Natural killer cell treated with Interleukin-12 subunit alpha and Interleukin-12 subunit beta and Interleukin-15 and Interleukin-18, amount 100 ng/mL, for 72 hours (primary cell): ENCODE data around the gene ARHGEF4. TPM values are rescaled to one million over a fixed set of nuclear protein-coding genes. Genes with fewer than 3 reads are reported as not detected.

Source experiments
- ATAC-seq, 2 donors: fragments of 150-1000 bp; cut with Tn5 transposase in 1 of 2; sonication (Bioruptor Pico), chemical (Tn5 transposase) in 1 of 2; 2 replicates each; pipeline ENCODE4 v1.10.0; 2021
- DNase-seq: peaks from one replicate; pipeline ENCODE4 v3.0.0; 2022; ENCODE audit warnings: low spot score
- H3K27ac Mint-ChIP-seq, 2 donors: 1 replicate in 1 of 2; 2 replicates in 1 of 2; pipeline ENCODE4 v1.8.0; 2022; ENCODE audit warnings: mixed read lengths in 2 of 2, mild to moderate bottlenecking in 1 of 2, moderate library complexity in 1 of 2
- H3K27me3 Mint-ChIP-seq, 2 donors: 1 replicate in 1 of 2; 2 replicates in 1 of 2; pipeline ENCODE4 v1.8.0; 2022; ENCODE audit warnings: mixed read lengths in 2 of 2
- H3K36me3 Mint-ChIP-seq: one replicate; pipeline ENCODE4 v1.8.0; 2022; ENCODE audit warnings: mixed read lengths
- H3K4me1 Mint-ChIP-seq, 2 donors: 1 replicate in 1 of 2; 2 replicates in 1 of 2; pipeline ENCODE4 v1.8.0; 2022; ENCODE audit warnings: low read depth in 2 of 2, mixed read lengths in 2 of 2, mild to moderate bottlenecking in 1 of 2
- H3K4me3 Mint-ChIP-seq: one replicate; pipeline ENCODE4 v1.8.0; 2022; ENCODE audit warnings: mixed read lengths
- H3K9me3 Mint-ChIP-seq: 2 replicates; pipeline ENCODE4 v1.8.0; 2022; ENCODE audit warnings: mixed read lengths
- total RNA-seq, 2 donors: library from RNA; stranded (reverse); gene quantifications; one replicate each; pipeline ENCODE4 v1.2.3, GENCODE V29; 2022

Gene ARHGEF4
- total RNA-seq, 2 donors from 2014 or later, result not detected

GRCh38 chr2:130864830-130865800, 28.4 kb downstream of the ARHGEF4 start:
- no peaks in the 10 kb centered on the region for H3K9me3 Mint-ChIP-seq
- DNase-seq (no peak), ATAC-seq (peak; percentile 58 to 77)
- no peaks in the 10 kb centered on the region for H3K4me1 Mint-ChIP-seq
- H3K27ac Mint-ChIP-seq, result no peak overlapping the region
- H3K4me3 Mint-ChIP-seq, result no peak overlapping the region
- peaks cover 11 to 16% of the 10 kb centered on the region in 2 donors for H3K27me3 Mint-ChIP-seq
- H3K36me3 Mint-ChIP-seq, result no peaks in the 10 kb centered on the region

- Mint-ChIP-seq H3K27ac (no peak overlapping the region), H3K4me3 (no peak overlapping the region), H3K4me1 (peaks cover 0 to 10% of the 10 kb centered on the region in 2 donors), H3K9me3 (no peaks in the 10 kb centered on the region), H3K27me3 (peaks cover 11 to 20% of the 10 kb centered on the region in 2 donors), H3K36me3 (no peaks in the 10 kb centered on the region)
- ATAC-seq (no peak), DNase-seq (no peak)
Observed at GRCh38 chr2:130869441-130870160, 32.9 kb downstream of the ARHGEF4 start.

- H3K27me3 Mint-ChIP-seq, result peaks cover 16 to 19% of the 10 kb centered on the region in 2 donors
- no peaks in the 10 kb centered on the region for H3K9me3 Mint-ChIP-seq
- no peak for ATAC-seq
- peaks cover 2 to 15% of the 10 kb centered on the region in 2 donors for H3K4me1 Mint-ChIP-seq
- no peaks in the 10 kb centered on the region for H3K36me3 Mint-ChIP-seq
- H3K4me3 Mint-ChIP-seq, result no peak overlapping the region
- no peak overlapping the region for H3K27ac Mint-ChIP-seq
- DNase-seq, result no peak
Observed at GRCh38 chr2:130870161-130870485, 33.4 kb downstream of the ARHGEF4 start.

- Mint-ChIP-seq H3K27ac (no peak overlapping the region), H3K36me3 (no peaks in the 10 kb centered on the region), H3K9me3 (no peaks in the 10 kb centered on the region), H3K27me3 (peaks cover 19 to 21% of the 10 kb centered on the region in 2 donors), H3K4me3 (no peak overlapping the region), H3K4me1 (peaks cover 2 to 16% of the 10 kb centered on the region in 2 donors)
- no peak for DNase-seq
- no peak for ATAC-seq
Observed at GRCh38 chr2:130870779-130871178, 34.1 kb downstream of the ARHGEF4 start.

GRCh38 chr2:130871843-130872740, 35.4 kb downstream of the ARHGEF4 start:
- H3K27me3 Mint-ChIP-seq, result peaks cover 19 to 24% of the 10 kb centered on the region in 2 donors
- no peaks in the 10 kb centered on the region for H3K9me3 Mint-ChIP-seq
- no peaks in the 10 kb centered on the region for H3K36me3 Mint-ChIP-seq
- no peak for ATAC-seq
- peaks cover 2 to 16% of the 10 kb centered on the region in 2 donors for H3K4me1 Mint-ChIP-seq
- DNase-seq, result no peak
- no peak overlapping the region for H3K27ac Mint-ChIP-seq
- H3K4me3 Mint-ChIP-seq, result no peak overlapping the region

GRCh38 chr2:130872741-130873125, 36.0 kb downstream of the ARHGEF4 start:
- DNase-seq (no peak), ATAC-seq (no peak)
- Mint-ChIP-seq H3K4me1 (peaks cover 2 to 16% of the 10 kb centered on the region in 2 donors), H3K4me3 (no peak overlapping the region), H3K27ac (no peak overlapping the region), H3K9me3 (no peaks in the 10 kb centered on the region), H3K27me3 (peaks cover 19 to 24% of the 10 kb centered on the region in 2 donors), H3K36me3 (no peaks in the 10 kb centered on the region)

- Mint-ChIP-seq H3K4me3 (peak overlapping the region; percentile 30), H3K27ac (peak overlapping the region in 1 of 2 donors; percentile 7), H3K36me3 (no peaks in the 10 kb centered on the region), H3K4me1 (peaks cover 2 to 16% of the 10 kb centered on the region in 2 donors), H3K27me3 (peaks cover 20 to 27% of the 10 kb centered on the region in 2 donors), H3K9me3 (no peaks in the 10 kb centered on the region)
- DNase-seq, result peak; percentile 77
- ATAC-seq, result peak; percentile 57 to 76
Observed at GRCh38 chr2:130873700-130874346, 37.1 kb downstream of the ARHGEF4 start.

GRCh38 chr2:130874512-130874911, 37.8 kb downstream of the ARHGEF4 start:
- Mint-ChIP-seq H3K4me1 (peaks cover 2 to 16% of the 10 kb centered on the region in 2 donors), H3K27me3 (peaks cover 15 to 20% of the 10 kb centered on the region in 2 donors), H3K4me3 (peak overlapping the region; percentile 30), H3K9me3 (no peaks in the 10 kb centered on the region), H3K27ac (peak overlapping the region in 1 of 2 donors; percentile 7), H3K36me3 (no peaks in the 10 kb centered on the region)
- DNase-seq (no peak), ATAC-seq (peak in 1 of 2 donors; percentile 56)

GRCh38 chr2:130875935-130876334, 39.2 kb downstream of the ARHGEF4 start:
- DNase-seq (no peak), ATAC-seq (no peak)
- no peaks in the 10 kb centered on the region for H3K9me3 Mint-ChIP-seq
- peaks cover 13 to 18% of the 10 kb centered on the region in 2 donors for H3K27me3 Mint-ChIP-seq
- no peak overlapping the region for H3K4me3 Mint-ChIP-seq
- no peaks in the 10 kb centered on the region for H3K36me3 Mint-ChIP-seq
- H3K4me1 Mint-ChIP-seq, result peaks cover 2 to 16% of the 10 kb centered on the region in 2 donors
- H3K27ac Mint-ChIP-seq, result no peak overlapping the region

GRCh38 chr2:130877258-130877657, 40.5 kb downstream of the ARHGEF4 start:
- Mint-ChIP-seq H3K27ac (no peak overlapping the region), H3K9me3 (no peaks in the 10 kb centered on the region), H3K36me3 (no peaks in the 10 kb centered on the region), H3K4me3 (no peak overlapping the region), H3K4me1 (peaks cover 2 to 16% of the 10 kb centered on the region in 2 donors), H3K27me3 (peaks cover 19 to 21% of the 10 kb centered on the region in 2 donors)
- ATAC-seq (no peak), DNase-seq (no peak)

GRCh38 chr2:130878316-130878715, 41.6 kb downstream of the ARHGEF4 start:
- H3K27me3 Mint-ChIP-seq, result peaks cover 19 to 22% of the 10 kb centered on the region in 2 donors
- H3K27ac Mint-ChIP-seq, result no peak overlapping the region
- H3K4me1 Mint-ChIP-seq, result peaks cover 2 to 16% of the 10 kb centered on the region in 2 donors
- H3K9me3 Mint-ChIP-seq, result no peaks in the 10 kb centered on the region
- DNase-seq (no peak), ATAC-seq (no peak)
- H3K4me3 Mint-ChIP-seq, result no peak overlapping the region
- no peaks in the 10 kb centered on the region for H3K36me3 Mint-ChIP-seq

- H3K9me3 Mint-ChIP-seq, result no peaks in the 10 kb centered on the region
- no peak overlapping the region for H3K4me3 Mint-ChIP-seq
- H3K36me3 Mint-ChIP-seq, result no peaks in the 10 kb centered on the region
- H3K27me3 Mint-ChIP-seq, result peaks cover 23 to 26% of the 10 kb centered on the region in 2 donors
- H3K27ac Mint-ChIP-seq, result no peak overlapping the region
- ATAC-seq, result no peak
- DNase-seq, result no peak
- peaks cover 2 to 14% of the 10 kb centered on the region in 2 donors for H3K4me1 Mint-ChIP-seq
Observed at GRCh38 chr2:130878933-130879332, 42.2 kb downstream of the ARHGEF4 start.
